Activated CD4-positive, alpha-beta T cell treated with anti-CD3 and anti-CD28 coated beads for 1 hour (primary cell): ENCODE results near the gene BUB1.
"Not testable (repeated sequence)": the region's sequence is repeated elsewhere in the genome, so short reads cannot be mapped to it uniquely, and the experiment has no call there.

Experiments used
- DNase-seq: peaks from one replicate; pipeline ENCODE4 v3.0.0-alpha.2; 2020

Gene BUB1

GRCh38 chr2:110589677-110590330 is 88.1 kb downstream of the BUB1 start:
- DNase-seq = not testable (repeated sequence)

- DNase-seq = not testable (repeated sequence)
Measured at GRCh38 chr2:110588520-110588919, 89.3 kb downstream of the BUB1 start.
